Upper lobe of left lung (tissue), 4 donors: ENCODE results near the gene ZMYND8.

Source experiments
- CTCF ChIP-seq, 6 experiments: fragments of 450-650 bp in 4 of 6; fragments of 200-600 bp in 2 of 6; sonication (generic) in 2 of 6; IDR thresholded peaks; one replicate each; pipeline ENCODE4 v1.5.1; 2016 to 2019; ENCODE audit warnings: antibody characterized with exemption in 6 of 6
- EP300 ChIP-seq, 4 donors: sonication (generic); formaldehyde crosslinking; IDR thresholded peaks; one replicate each; pipeline ENCODE4 v1.5.1; 2017; ENCODE audit warnings: antibody characterized with exemption in 4 of 4, control low read depth in 2 of 4
- POLR2A ChIP-seq, 4 donors: fragments of 450-650 bp; IDR thresholded peaks; one replicate each; pipeline ENCODE4 v1.5.1; 2016 to 2017; ENCODE audit warnings: antibody characterized with exemption in 4 of 4, mild to moderate bottlenecking in 2 of 4
- POLR2AphosphoS5 ChIP-seq, 2 donors: sonication (generic); formaldehyde crosslinking; IDR thresholded peaks; one replicate each; pipeline ENCODE4 v1.5.1; 2017; ENCODE audit warnings: antibody characterized with exemption in 2 of 2

DNA sequence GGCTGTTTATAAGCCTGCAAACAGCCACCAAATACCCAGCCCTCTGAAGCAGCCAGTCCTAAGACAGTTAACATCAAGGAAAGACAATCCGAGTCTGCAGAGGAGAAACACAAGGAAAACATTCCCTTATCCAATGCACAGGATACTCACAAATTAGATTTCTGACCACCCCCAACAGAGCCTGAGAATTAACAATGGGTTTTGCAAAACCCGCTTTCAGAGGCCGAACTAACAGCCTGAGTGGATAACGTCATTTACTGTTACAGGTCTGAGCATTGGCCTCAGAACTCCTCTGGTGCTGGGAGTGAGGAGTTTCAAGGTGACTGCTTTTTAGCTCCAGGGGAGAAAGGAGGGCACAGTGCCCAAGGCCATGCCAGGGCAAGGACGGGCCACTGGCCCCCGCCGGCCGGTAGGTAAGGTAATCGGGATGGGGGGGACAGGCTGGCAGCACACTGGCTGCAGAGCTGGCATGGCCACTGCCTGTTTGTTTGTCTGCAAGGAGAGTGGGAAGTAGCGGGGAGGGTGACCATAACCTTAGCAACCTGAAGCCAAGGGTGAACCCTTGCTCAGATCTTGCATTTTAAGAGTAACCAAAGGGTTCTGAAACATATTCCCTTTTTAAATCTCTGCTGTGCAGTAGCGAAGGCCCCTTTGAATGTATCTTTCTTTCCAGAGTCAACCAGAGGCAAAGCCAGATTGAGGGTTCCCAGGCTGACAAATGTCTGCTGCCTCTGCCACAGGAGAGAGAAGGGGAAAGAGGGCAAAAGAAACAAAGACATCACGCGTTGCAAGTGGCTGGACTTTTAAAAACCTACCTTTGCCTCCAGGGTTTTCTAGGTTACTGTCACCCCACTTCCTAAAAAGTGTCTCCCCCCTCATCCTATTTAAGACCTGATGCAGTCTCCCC is 3.9 kb downstream of the ZMYND8 start:
- peak in 3 of 4 donors; percentile 11 to 75 (median 51) for TF ChIP-seq POLR2A (IDR thresholded peaks at IDR 0.05)
- TF ChIP-seq CTCF (IDR thresholded peaks at IDR 0.05), result peak in 1 of 6 experiments; percentile 14
- peak in 1 of 2 donors; percentile 6 for TF ChIP-seq POLR2AphosphoS5 (IDR thresholded peaks at IDR 0.05)
- TF ChIP-seq EP300 (IDR thresholded peaks at IDR 0.05), result no peak
